Endothelial cell of umbilical vein (primary cell): ENCODE measurements around the gene NEU3. TPM values are rescaled to one million over a fixed set of nuclear protein-coding genes. Genes with fewer than 3 reads are reported as not detected.
"Not testable (repeated sequence)": the region's sequence is repeated elsewhere in the genome, so short reads cannot be mapped to it uniquely, and the experiment has no call there.

ENCODE experiments used
- BruUV-seq: library from RNA; stranded (reverse); fragments of 400-500 nt; replicated peaks from 2 replicates; lab custom pipeline; 2021; lab: Mats Ljungman, UMichigan
- CTCF ChIA-PET: fragments of 300-600, 350-600 bp; sonication (Branson Sonifier 250); formaldehyde crosslinking; loops from one replicate; lab custom pipeline; 2021; ENCODE audit warnings: antibody characterized with exemption, inconsistent platforms; lab: Charles Lee
- POLR2A ChIA-PET: fragments of 300-600, 350-600 bp; sonication (Branson Sonifier 250); formaldehyde crosslinking; loops from one replicate; lab custom pipeline; 2021; ENCODE audit warnings: antibody characterized with exemption, inconsistent platforms; lab: Charles Lee
- DNase-seq: peaks from one replicate; pipeline ENCODE4 v3.0.0-alpha.2; 2011; ENCODE audit warnings: low read depth, low spot score
- FAIRE-seq: peaks from 2 replicates; lab custom pipeline; 2011; peaks lifted over from hg19 to GRCh38; lab: Jason Lieb, UNC
- H2AFZ ChIP-seq: 2 replicates; pipeline ENCODE4 v1.6.0; 2012; ENCODE audit warnings: low read depth, low read length, control low read depth, inconsistent platforms
- H3K27ac ChIP-seq: 2 replicates; pipeline ENCODE4 v1.5.1; 2011; ENCODE audit warnings: low read depth, mild to moderate bottlenecking, control low read depth, low read length, moderate library complexity; ENCODE audit not compliant: insufficient read depth
- H3K27me3 ChIP-seq, 2 experiments: 2 replicates each; pipeline versions ENCODE4 v1.6.0 to v1.6.1; 2011; ENCODE audit warnings: low read length in 2 of 2, mixed read lengths in 1 of 2; ENCODE audit not compliant: control insufficient read depth in 2 of 2, insufficient read depth in 2 of 2
- H3K36me3 ChIP-seq, 2 experiments: 2 replicates in 1 of 2; 3 replicates in 1 of 2; pipeline ENCODE4 v1.5.1; 2011; ENCODE audit warnings: low read length in 2 of 2, mild to moderate bottlenecking in 1 of 2, moderate library complexity in 1 of 2; ENCODE audit not compliant: control insufficient read depth in 2 of 2, insufficient read depth in 2 of 2; ENCODE audit errors: extremely low read depth in 1 of 2
- H3K4me1 ChIP-seq: 3 replicates; pipeline ENCODE4 v1.5.1; 2011; ENCODE audit warnings: mild to moderate bottlenecking, low read length; ENCODE audit not compliant: control insufficient read depth, insufficient read depth; ENCODE audit errors: extremely low read depth
- H3K4me2 ChIP-seq: 2 replicates; pipeline ENCODE4 v1.6.1; 2011; ENCODE audit warnings: low read length, control low read depth, mixed read lengths; ENCODE audit not compliant: insufficient read depth
- H3K4me3 ChIP-seq, 3 experiments: fragments of 200-600 bp in 1 of 3; sonication (generic), shearing (Covaris generic) in 1 of 3; replicated peaks in 1 of 3; 2 replicates each; pipeline ENCODE4 v1.5.1; 2011 to 2016; ENCODE audit warnings: control low read depth in 3 of 3, low read length in 3 of 3, mild to moderate bottlenecking in 2 of 3, inconsistent platforms in 1 of 3, low read depth in 1 of 3, moderate library complexity in 1 of 3; ENCODE audit not compliant: insufficient read depth in 1 of 3
- H3K79me2 ChIP-seq: 2 replicates; pipeline ENCODE4 v1.6.0; 2012; ENCODE audit warnings: low read length, inconsistent platforms; ENCODE audit not compliant: control insufficient read depth, insufficient read depth
- H3K9ac ChIP-seq: replicated peaks from 2 replicates; pipeline ENCODE3; 2011; ENCODE audit warnings: low read length, control low read depth; ENCODE audit not compliant: insufficient read depth; ENCODE audit errors: extremely low read depth
- H3K9me1 ChIP-seq: replicated peaks from 3 replicates; pipeline ENCODE4 v1.6.0; 2011; ENCODE audit warnings: mild to moderate bottlenecking, low read length; ENCODE audit not compliant: control insufficient read depth, insufficient read depth; ENCODE audit errors: extremely low read depth
- H3K9me3 ChIP-seq: replicated peaks from 2 replicates; pipeline ENCODE4 v1.5.1; 2012; ENCODE audit warnings: low read length, inconsistent platforms; ENCODE audit not compliant: control insufficient read depth, insufficient read depth
- H4K20me1 ChIP-seq: replicated peaks from 2 replicates; pipeline ENCODE3; 2011; ENCODE audit warnings: mild to moderate bottlenecking, low read length; ENCODE audit not compliant: control insufficient read depth, insufficient read depth; ENCODE audit errors: extremely low read depth
- CTCF ChIP-seq, 2 donors: IDR thresholded peaks; 1 replicate in 1 of 2; 2 replicates in 1 of 2; pipeline ENCODE4 v1.5.1; 2011; ENCODE audit warnings: low read length in 2 of 2, mild to moderate bottlenecking in 2 of 2, moderate library complexity in 2 of 2, control low read depth in 1 of 2, inconsistent platforms in 1 of 2, low read depth in 1 of 2; ENCODE audit not compliant: insufficient read depth in 1 of 2; ENCODE audit errors: extremely low read depth in 1 of 2
- EZH2 ChIP-seq: IDR thresholded peaks from 2 replicates; pipeline ENCODE4 v1.6.1; 2012; ENCODE audit warnings: borderline replicate concordance, low read depth, mild to moderate bottlenecking, moderate library complexity, low read length, inconsistent platforms; ENCODE audit not compliant: severe bottlenecking
- FOS ChIP-seq: IDR thresholded peaks from 2 replicates; pipeline ENCODE4 v1.6.1; 2011; ENCODE audit warnings: mild to moderate bottlenecking, low read length, moderate library complexity, borderline replicate concordance; ENCODE audit not compliant: insufficient read depth
- GATA2 ChIP-seq: IDR thresholded peaks from 2 replicates; pipeline ENCODE4 v1.7.0; 2011; ENCODE audit warnings: low read depth, mild to moderate bottlenecking, moderate library complexity, mixed read lengths, low read length; ENCODE audit not compliant: insufficient read length, insufficient read depth
- JUN ChIP-seq: IDR thresholded peaks from 2 replicates; pipeline ENCODE4 v1.6.1; 2011; ENCODE audit warnings: borderline replicate concordance, low read depth; ENCODE audit not compliant: insufficient read length, insufficient read depth
- MAX ChIP-seq: IDR thresholded peaks from 2 replicates; pipeline ENCODE4 v1.6.1; 2011; ENCODE audit not compliant: insufficient read depth, insufficient read length
- MYC ChIP-seq: IDR thresholded peaks from one replicate; pipeline ENCODE4 v1.6.1; 2011; ENCODE audit warnings: mild to moderate bottlenecking, low read depth, low read length
- POLR2A ChIP-seq: IDR thresholded peaks from 2 replicates; pipeline ENCODE4 v1.6.1; 2012; ENCODE audit warnings: low read depth, mild to moderate bottlenecking, control low read depth, low read length
- POLR2AphosphoS5 ChIP-seq: IDR thresholded peaks from 2 replicates; pipeline ENCODE4 v1.6.1; 2012; ENCODE audit warnings: low read depth, mild to moderate bottlenecking, control low read depth, low read length, moderate library complexity; ENCODE audit not compliant: insufficient read depth
- dilution Hi-C: fragments of 300-500 bp; cut with MboI; formaldehyde crosslinking; loops from one replicate; pipeline ENCODE4 v1.15.0; 2019; ENCODE audit warnings: low sequenced_read_pairs; ENCODE audit not compliant: extremely low pct_ligation_motif_present
- intact Hi-C: fragments of 100-400 bp; cut with micrococcal nuclease; formaldehyde crosslinking; loops from one replicate; pipeline ENCODE4 v1.10.0; 2022
- polyA plus RNA-seq, 4 experiments: library from polyadenylated mRNA; depleted of rRNA in 3 of 4; stranded (reverse) in 3 of 4; unstranded in 1 of 4; fragments of >200 nt; gene quantifications; 2 replicates each; pipeline versions ENCODE4 v1.2.1 to v1.2.3, GENCODE V29; 2011 to 2012; ENCODE audit warnings: missing spikeins in 1 of 4
- total RNA-seq: library from RNA; stranded (reverse); gene quantifications from 2 replicates; pipeline ENCODE4 v1.2.3, GENCODE V29; 2021

NEU3 gene
- total and polyA plus RNA-seq, 2 donors (not counting 3 experiments of a cell fraction or from before 2014, with no cell fraction given): 5.9 to 7.0 TPM

GRCh38 chr11:75041263-75041662, 52.5 kb downstream of the NEU3 start:
- DNase-seq (no peak), FAIRE-seq (no peak)
- no peak for TF ChIP-seq MYC
- no peak for TF ChIP-seq JUN
- no peak for TF ChIP-seq POLR2AphosphoS5
- no peak for TF ChIP-seq CTCF (IDR thresholded peaks at IDR 0.05; ENCODE audit: extremely low read depth in 1 of 2, insufficient read depth in 1 of 2, low read depth in 1 of 2, low read length in 2 of 2)
- no peak for TF ChIP-seq EZH2
- no peak for TF ChIP-seq GATA2
- TF ChIP-seq FOS: no peak
- no peak for TF ChIP-seq MAX
- no peak for TF ChIP-seq POLR2A
- Histone ChIP-seq H3K79me2 (no peaks in the 10 kb centered on the region), H3K27me3 (peaks cover 0 to 5% of the 10 kb centered on the region in 2 experiments), H3K9me3 (no peaks in the 10 kb centered on the region), H3K9me1 (no peaks in the 10 kb centered on the region), H3K27ac (no peak overlapping the region), H3K4me2 (no peak overlapping the region), H3K36me3 (no peaks in the 10 kb centered on the region), H3K4me1 (no peaks in the 10 kb centered on the region), H4K20me1 (no peaks in the 10 kb centered on the region), H2AFZ (no peak overlapping the region), H3K4me3 (no peak overlapping the region), H3K9ac (no peak overlapping the region)
- ChIA-PET CTCF (interaction anchor here (1.2 kb wide), 1 partner anchor 112 kb away, joined by 3 read pairs; no protein-coding TSS in a partner anchor), POLR2A (no interaction called here)
- BruUV-seq: no TSS peak
- dilution Hi-C loops (no loop called here), intact Hi-C loops (no loop called here)

- H4K20me1 ChIP-seq, H3K4me1 ChIP-seq, BruUV-seq, FAIRE-seq, H3K36me3 ChIP-seq, H3K4me2 ChIP-seq, dilution Hi-C loops, H3K27me3 ChIP-seq, H2AFZ ChIP-seq, H3K4me3 ChIP-seq, H3K9ac ChIP-seq, POLR2A ChIA-PET, H3K27ac ChIP-seq, intact Hi-C loops, DNase-seq, CTCF ChIA-PET, H3K9me1 ChIP-seq, H3K79me2 ChIP-seq, H3K9me3 ChIP-seq: not testable (repeated sequence)
These were observed 53.1 kb downstream of the NEU3 start for GRCh38 chr11:75041821-75042220.
